ENCODE data around the gene SPACA1. TPM values are rescaled to one million over a fixed set of nuclear protein-coding genes. Genes with fewer than 3 reads are reported as not detected.

Gene SPACA1
- total RNA-seq, 1 donor from 2014 or later, result not detected

- ATAC-seq (no peak), DNase-seq (ENCODE audit: low spot score) (no peak)
Measured at GRCh38 chr6:88089708-88090107, 42.1 kb downstream of the SPACA1 start.

GRCh38 chr6:88105741-88106340 is 58.2 kb downstream of the SPACA1 start:
- DNase-seq (ENCODE audit: low spot score), result no peak
- no peak for ATAC-seq

- ATAC-seq (no peak), DNase-seq (ENCODE audit: low spot score) (no peak)
Measured at GRCh38 chr6:88107241-88107640, 59.6 kb downstream of the SPACA1 start.

GRCh38 chr6:88111991-88112390 is 64.3 kb downstream of the SPACA1 start:
- DNase-seq (ENCODE audit: low spot score), result no peak
- ATAC-seq, result no peak

GRCh38 chr6:88114838-88115237 is 67.2 kb downstream of the SPACA1 start:
- DNase-seq (ENCODE audit: low spot score) (no peak), ATAC-seq (no peak)

- ATAC-seq (no peak), DNase-seq (ENCODE audit: low spot score) (no peak)
Measured at GRCh38 chr6:88115307-88115706, 67.7 kb downstream of the SPACA1 start.

GRCh38 chr6:88116276-88116675 is 68.6 kb downstream of the SPACA1 start:
- ATAC-seq (no peak), DNase-seq (ENCODE audit: low spot score) (no peak)

Other genes with a start within 250 kb of the SPACA1 start
- 0.23 TPM for gene CNR1, start 118.5 kb downstream of the SPACA1 start, total RNA-seq